GM19043 (cell line): ENCODE measurements around the gene SMYD1.

ENCODE experiments used
- ATAC-seq: cut with Tn5 transposase; IDR thresholded peaks from one replicate; pipeline ENCODE4 v1.9.1; 2021; ENCODE audit warnings: low read depth; ENCODE audit not compliant: unreplicated experiment

SMYD1 gene

GRCh38 chr2:88137833-88138232 lies 70.2 kb downstream of the SMYD1 start:
- no peak for ATAC-seq

- no peak for ATAC-seq
These were observed 71.6 kb downstream of the SMYD1 start for GRCh38 chr2:88139203-88139702.

DNA sequence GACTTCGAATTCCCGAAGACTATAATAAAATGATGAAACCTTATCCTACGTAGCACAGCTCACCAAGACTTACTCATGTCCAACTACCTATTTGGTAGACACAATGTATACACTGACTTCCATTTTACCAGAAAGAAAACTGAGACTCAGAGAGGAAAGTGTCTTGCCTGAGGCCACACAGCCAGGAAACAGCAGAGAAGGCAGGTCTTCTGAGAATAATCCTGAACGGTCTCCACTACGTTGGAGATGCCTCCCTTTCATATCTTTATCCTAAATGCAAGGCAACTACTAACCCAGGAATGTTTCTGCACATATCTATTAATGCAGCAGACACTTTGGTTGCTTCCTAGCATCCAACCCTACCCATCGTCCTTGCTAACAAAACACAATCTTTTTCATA lies 72.2 kb downstream of the SMYD1 start:
- ATAC-seq, result no peak

- ATAC-seq, result no peak
These were observed 74.3 kb downstream of the SMYD1 start for GRCh38 chr2:88141952-88142351.

DNA sequence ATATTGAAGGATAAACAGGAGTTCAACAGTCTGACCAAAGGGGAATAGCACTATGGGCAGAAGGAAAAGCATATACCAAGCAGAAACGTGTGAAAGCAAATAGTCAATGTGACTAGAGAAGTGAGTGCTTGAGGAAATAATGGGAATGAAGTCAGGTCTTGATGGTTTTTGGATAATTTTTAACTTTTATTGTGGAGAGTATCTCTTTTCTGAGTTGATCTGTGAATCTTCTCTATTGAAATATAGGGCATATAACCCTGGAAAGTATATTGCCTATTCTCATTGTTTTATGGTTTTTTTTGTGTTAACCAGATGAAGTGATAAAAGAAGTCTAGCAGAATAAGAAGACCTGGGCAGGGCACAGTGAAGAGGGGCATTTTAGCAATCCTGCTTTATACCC lies 76.6 kb downstream of the SMYD1 start:
- no peak for ATAC-seq

DNA sequence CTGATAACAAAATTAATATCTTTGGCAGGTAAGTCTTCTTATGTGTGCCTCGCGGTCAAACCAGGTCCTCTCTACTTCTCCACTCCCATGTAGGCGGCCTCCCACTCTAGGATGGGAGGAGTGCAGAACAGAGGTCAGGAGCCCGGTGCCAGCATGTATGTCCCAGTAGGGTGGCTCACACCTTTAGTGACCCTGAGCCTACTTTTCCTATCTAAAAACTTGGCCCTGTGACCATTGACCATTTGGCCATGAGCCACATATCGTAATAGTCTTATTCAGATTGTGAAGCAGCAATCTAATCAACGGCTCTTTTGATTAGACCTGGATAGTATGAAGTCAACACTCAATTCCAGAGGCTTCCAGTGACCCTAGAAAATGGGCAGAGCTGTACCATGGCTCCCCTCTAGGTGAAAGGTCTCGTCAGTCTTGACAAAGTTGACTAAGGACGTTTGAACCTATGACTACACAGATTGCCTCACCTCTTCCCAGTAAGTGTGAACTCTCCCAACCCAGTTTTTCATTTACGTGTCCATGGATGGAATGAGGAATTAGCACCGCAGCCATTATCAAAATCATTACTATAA lies 77.4 kb downstream of the SMYD1 start:
- no peak for ATAC-seq

DNA sequence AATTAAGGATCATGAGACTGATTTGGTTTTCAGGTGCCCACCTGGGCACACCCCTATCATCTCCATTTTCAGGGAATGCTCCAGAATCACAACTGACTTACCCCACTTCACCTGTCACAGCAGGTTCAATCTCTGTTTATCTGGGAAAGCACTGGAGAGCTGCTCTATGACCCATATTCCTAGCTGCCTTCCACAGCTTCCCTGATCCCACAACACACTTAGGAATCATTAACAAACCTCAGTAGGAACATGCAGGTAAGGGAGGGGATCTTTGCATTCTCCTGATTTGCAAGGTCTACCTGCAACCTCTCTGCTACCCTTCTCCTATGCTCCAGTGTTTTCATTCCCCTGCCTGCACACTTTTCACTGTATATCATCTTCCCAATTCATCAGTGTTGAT lies 79.0 kb downstream of the SMYD1 start:
- ATAC-seq, result no peak

- no peak for ATAC-seq
These were observed 79.5 kb downstream of the SMYD1 start for GRCh38 chr2:88147145-88147544.

GRCh38 chr2:88148929-88149438 lies 81.4 kb downstream of the SMYD1 start:
- ATAC-seq, result no peak

- no peak for ATAC-seq
These were observed 91.9 kb downstream of the SMYD1 start for GRCh38 chr2:88159481-88159880.

DNA sequence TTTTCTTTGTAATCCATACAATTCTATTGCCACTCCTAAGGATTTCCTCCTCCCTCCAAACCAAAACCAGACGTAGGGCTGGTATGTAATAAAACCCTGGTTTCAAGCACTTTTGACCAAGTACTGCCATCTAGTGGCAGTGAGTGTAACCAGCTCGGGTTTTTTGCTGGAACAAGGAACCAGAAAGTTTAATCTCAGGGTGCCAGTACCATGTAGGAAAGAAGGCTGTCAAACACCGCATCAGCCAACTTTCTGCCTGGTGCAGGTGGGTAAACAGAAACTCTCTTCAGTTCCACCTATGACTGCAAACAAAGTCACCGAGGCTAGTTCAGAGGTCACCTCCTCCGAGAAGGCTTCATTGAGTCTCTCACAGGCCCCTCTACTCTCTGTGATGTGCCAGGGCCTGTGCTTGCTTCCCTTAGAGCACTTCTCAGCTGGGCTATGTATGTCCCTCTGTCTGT lies 92.4 kb downstream of the SMYD1 start:
- peak; percentile 57 for ATAC-seq

GRCh38 chr2:88160517-88160916 lies 92.9 kb downstream of the SMYD1 start:
- no peak for ATAC-seq

- no peak for ATAC-seq
These were observed 94.0 kb downstream of the SMYD1 start for GRCh38 chr2:88161446-88162244.
